ENCODE results near the gene HUWE1. TPM values are rescaled to one million over a fixed set of nuclear protein-coding genes. Genes with fewer than 3 reads are reported as not detected.

HUWE1 gene
- total and polyA plus RNA-seq, 9 of the 15 experiments (the other 6 are each of a cell fraction or from before 2014, with no cell fraction given): 23.9 to 204 (median 65.1) TPM

GRCh38 chrX:53713987-53714579 lies 27.6 kb upstream of the HUWE1 start:
- no peaks in the 10 kb centered on the region for H3K36me3 ChIP-seq (ENCODE audit: control insufficient read depth, insufficient read depth, low read length)
- ATAC-seq: no peak
- H3K27ac ChIP-seq (ENCODE audit: extremely low read depth, low read depth, low read length): no peak overlapping the region
- 0 out of 2 replicates have a peak overlapping the region, but pooled peaks have one; percentile 2 for H2AFZ ChIP-seq (ENCODE audit: low read depth, low read length)
- H3K9me3 ChIP-seq (replicated peaks; ENCODE audit: control insufficient read depth, insufficient read depth, low read depth, low read length): no peaks in the 10 kb centered on the region
- no peaks in the 10 kb centered on the region for H3K27me3 ChIP-seq (ENCODE audit: control insufficient read depth in 2 of 2, insufficient read depth in 2 of 2, low read length in 2 of 2)
- no peaks in the 10 kb centered on the region for H3K79me2 ChIP-seq (ENCODE audit: control insufficient read depth, insufficient read depth, low read length)
- H3K9me1 ChIP-seq (ENCODE audit: control insufficient read depth, insufficient read depth, low read length): no peaks in the 10 kb centered on the region
- no peak overlapping the region for H3K4me2 ChIP-seq (ENCODE audit: insufficient read depth, low read length)
- in situ Hi-C loops (cut with MboI): no loop called here
- no peak overlapping the region for H3K9ac ChIP-seq (ENCODE audit: insufficient read depth in 1 of 2, low read depth in 2 of 2, low read length in 2 of 2)
- peaks cover 0 to 10% of the 10 kb centered on the region in 2 experiments; a peak in 2 of 5 replicates for H3K4me1 ChIP-seq (replicated peaks in 1 of 2; ENCODE audit: control insufficient read depth in 2 of 2, insufficient read depth in 2 of 2, low read length in 2 of 2)
- H4K20me1 ChIP-seq (replicated peaks; ENCODE audit: control insufficient read depth, insufficient read depth, low read length): no peaks in the 10 kb centered on the region
- whole genome bisulfite sequencing (ENCODE audit: insufficient coverage, low coverage, missing lambda C conversion rate): 18% methylated on average over 6 of the region's 6 CpGs
- POLR2A ChIA-PET: interaction anchor here (1.1 kb wide), 1 partner anchor 30 kb away, joined by 3 read pairs; no protein-coding TSS in a partner anchor
- DNase-seq (ENCODE audit: extremely low read depth in 1 of 4, low spot score in 3 of 4): no peak
- H3K4me3 ChIP-seq: no peak overlapping the region
- CTCF ChIA-PET (ENCODE audit: low intra/inter-chr PET ratio): no interaction called here
- no peak for FAIRE-seq
- no TSS peak for BruUV-seq (replicated peaks)
- intact Hi-C loops (cut with micrococcal nuclease): no loop called here
- TF ChIP-seq ZFP36 (IDR thresholded peaks at IDR 0.05; ENCODE audit: low read depth, low read length, partially characterized antibody) (no peak), CEBPG (CRISPR knock-in tag; IDR thresholded peaks at IDR 0.05) (peak; percentile 37; the same call in 1 of the 2 replicates), CEBPG (tag; conservative IDR thresholded peaks at IDR 0.05 in 1 of 2, IDR thresholded peaks at IDR 0.05 in 1 of 2) (peak; percentile 85 to 95), BRD9 (IDR thresholded peaks at IDR 0.05; ENCODE audit: low read depth, partially characterized antibody) (no peak), HOXB6 (CRISPR knock-in tag; IDR thresholded peaks at IDR 0.05; ENCODE audit: borderline replicate concordance) (no peak), L3MBTL2 (IDR thresholded peaks at IDR 0.05) (no peak), ATF3 (IDR thresholded peaks at IDR 0.05) (peak; percentile 78), ATF3 (CRISPR knock-in tag; conservative IDR thresholded peaks at IDR 0.05) (no peak), E2F6 (IDR thresholded peaks at IDR 0.05; ENCODE audit: borderline replicate concordance in 1 of 2, extremely low read depth in 1 of 2, insufficient read depth in 1 of 2, insufficient read length in 1 of 2, low read depth in 1 of 2, low read length in 1 of 2, poor library complexity in 1 of 2, severe bottlenecking in 1 of 2) (no peak), ELF1 (tag; IDR thresholded peaks at IDR 0.05) (no peak), LARP7 (IDR thresholded peaks at IDR 0.05) (no peak), HDAC2 (IDR thresholded peaks at IDR 0.05) (no peak), MEF2D (tag; conservative IDR thresholded peaks at IDR 0.05; ENCODE audit: low read depth) (no peak), PYGO2 (tag; IDR thresholded peaks at IDR 0.05) (no peak), ZC3H11A (IDR thresholded peaks at IDR 0.05; ENCODE audit: low read depth, low read length) (no peak), E2F4 (CRISPR knock-in tag; IDR thresholded peaks at IDR 0.05; ENCODE audit: low read depth) (no peak), ATF4 (CRISPR knock-in tag; IDR thresholded peaks at IDR 0.05) (peak; percentile 74)

All from K562 (cell line).